ENCODE measurements around the gene TMEM271.

Gene TMEM271

GRCh38 chr4:576991-577498, 950 bp upstream of the TMEM271 start:
- Histone ChIP-seq H3K27ac (ENCODE audit: low read depth, low read length, severe bottlenecking) (no peak overlapping the region), H3K9me3 (ENCODE audit: control insufficient read depth, low read length) (no peaks in the 10 kb centered on the region), H3K4me1 (ENCODE audit: control insufficient read depth, insufficient read depth, low read length, poor library complexity, severe bottlenecking) (peaks cover 13% of the 10 kb centered on the region), H3K36me3 (ENCODE audit: control insufficient read depth, insufficient read depth, low read length) (no peaks in the 10 kb centered on the region), H3K4me3 (ENCODE audit: extremely low read depth, insufficient read depth, low read length, poor library complexity, severe bottlenecking) (peak overlapping the region; percentile 30)
- 0 to 2% methylated on average over 16 to 24 of the region's 37 CpGs for WGBS, 2 experiments (ENCODE audit: insufficient coverage in 2 of 2)

- 1% methylated on average over 73 to 108 of the region's 127 CpGs for WGBS, 2 experiments (ENCODE audit: insufficient coverage in 2 of 2)
- Histone ChIP-seq H3K9me3 (ENCODE audit: control insufficient read depth, low read length) (no peaks in the 10 kb centered on the region), H3K36me3 (ENCODE audit: control insufficient read depth, insufficient read depth, low read length) (no peaks in the 10 kb centered on the region), H3K4me1 (ENCODE audit: control insufficient read depth, insufficient read depth, low read length, poor library complexity, severe bottlenecking) (peaks cover 13% of the 10 kb centered on the region), H3K4me3 (ENCODE audit: extremely low read depth, insufficient read depth, low read length, poor library complexity, severe bottlenecking) (no peak overlapping the region), H3K27ac (ENCODE audit: low read depth, low read length, severe bottlenecking) (no peak overlapping the region)
Observed at GRCh38 chr4:575281-576141, 584 bp downstream of the TMEM271 start.

- no peak overlapping the region for H3K27ac ChIP-seq (ENCODE audit: low read depth, low read length, severe bottlenecking)
- WGBS, 2 experiments (ENCODE audit: insufficient coverage in 2 of 2), result 11 to 12% methylated on average over 53 to 57 of the region's 68 CpGs
- H3K9me3 ChIP-seq (ENCODE audit: control insufficient read depth, low read length), result no peaks in the 10 kb centered on the region
- H3K4me3 ChIP-seq (ENCODE audit: extremely low read depth, insufficient read depth, low read length, poor library complexity, severe bottlenecking), result peak overlapping the region; percentile 2
- H3K4me1 ChIP-seq (ENCODE audit: control insufficient read depth, insufficient read depth, low read length, poor library complexity, severe bottlenecking), result peaks cover 13% of the 10 kb centered on the region
- H3K36me3 ChIP-seq (ENCODE audit: control insufficient read depth, insufficient read depth, low read length), result no peaks in the 10 kb centered on the region
Observed at GRCh38 chr4:574346-575161, 1.5 kb downstream of the TMEM271 start.

GRCh38 chr4:573122-573892, 2.8 kb downstream of the TMEM271 start:
- WGBS, 2 experiments (ENCODE audit: insufficient coverage in 2 of 2), result 62 to 63% methylated on average over 6 to 7 of the region's 8 CpGs
- Histone ChIP-seq H3K4me1 (ENCODE audit: control insufficient read depth, insufficient read depth, low read length, poor library complexity, severe bottlenecking) (peaks cover 13% of the 10 kb centered on the region), H3K36me3 (ENCODE audit: control insufficient read depth, insufficient read depth, low read length) (no peaks in the 10 kb centered on the region), H3K9me3 (ENCODE audit: control insufficient read depth, low read length) (no peaks in the 10 kb centered on the region), H3K27ac (ENCODE audit: low read depth, low read length, severe bottlenecking) (no peak overlapping the region), H3K4me3 (ENCODE audit: extremely low read depth, insufficient read depth, low read length, poor library complexity, severe bottlenecking) (no peak overlapping the region)

GRCh38 chr4:572594-572993, 3.5 kb downstream of the TMEM271 start:
- Histone ChIP-seq H3K4me3 (ENCODE audit: extremely low read depth, insufficient read depth, low read length, poor library complexity, severe bottlenecking) (no peak overlapping the region), H3K9me3 (ENCODE audit: control insufficient read depth, low read length) (no peaks in the 10 kb centered on the region), H3K36me3 (ENCODE audit: control insufficient read depth, insufficient read depth, low read length) (no peaks in the 10 kb centered on the region), H3K27ac (ENCODE audit: low read depth, low read length, severe bottlenecking) (no peak overlapping the region), H3K4me1 (ENCODE audit: control insufficient read depth, insufficient read depth, low read length, poor library complexity, severe bottlenecking) (peaks cover 7% of the 10 kb centered on the region)
- WGBS, 2 experiments (ENCODE audit: insufficient coverage in 2 of 2), result 77 to 83% methylated on average over 5 of the region's 6 CpGs

GRCh38 chr4:571838-572572, 4.1 kb downstream of the TMEM271 start:
- no peak overlapping the region for H3K27ac ChIP-seq (ENCODE audit: low read depth, low read length, severe bottlenecking)
- no peaks in the 10 kb centered on the region for H3K9me3 ChIP-seq (ENCODE audit: control insufficient read depth, low read length)
- H3K36me3 ChIP-seq (ENCODE audit: control insufficient read depth, insufficient read depth, low read length), result no peaks in the 10 kb centered on the region
- H3K4me1 ChIP-seq (ENCODE audit: control insufficient read depth, insufficient read depth, low read length, poor library complexity, severe bottlenecking), result peaks cover 2% of the 10 kb centered on the region
- no peak overlapping the region for H3K4me3 ChIP-seq (ENCODE audit: extremely low read depth, insufficient read depth, low read length, poor library complexity, severe bottlenecking)
- WGBS, 2 experiments (ENCODE audit: insufficient coverage in 2 of 2), result 78 to 82% methylated on average over 20 to 27 of the region's 29 CpGs

GRCh38 chr4:570754-571153, 5.3 kb downstream of the TMEM271 start:
- Histone ChIP-seq H3K4me3 (ENCODE audit: extremely low read depth, insufficient read depth, low read length, poor library complexity, severe bottlenecking) (no peak overlapping the region), H3K27ac (ENCODE audit: low read depth, low read length, severe bottlenecking) (no peak overlapping the region), H3K4me1 (ENCODE audit: control insufficient read depth, insufficient read depth, low read length, poor library complexity, severe bottlenecking) (peaks cover 2% of the 10 kb centered on the region), H3K36me3 (ENCODE audit: control insufficient read depth, insufficient read depth, low read length) (no peaks in the 10 kb centered on the region), H3K9me3 (ENCODE audit: control insufficient read depth, low read length) (peaks cover 4% of the 10 kb centered on the region)
- 78 to 83% methylated on average over 9 to 10 of the region's 11 CpGs for WGBS, 2 experiments (ENCODE audit: insufficient coverage in 2 of 2)

GRCh38 chr4:569958-570667, 6.0 kb downstream of the TMEM271 start:
- Histone ChIP-seq H3K27ac (ENCODE audit: low read depth, low read length, severe bottlenecking) (no peak overlapping the region), H3K4me3 (ENCODE audit: extremely low read depth, insufficient read depth, low read length, poor library complexity, severe bottlenecking) (no peak overlapping the region), H3K36me3 (ENCODE audit: control insufficient read depth, insufficient read depth, low read length) (no peaks in the 10 kb centered on the region), H3K9me3 (ENCODE audit: control insufficient read depth, low read length) (peaks cover 4% of the 10 kb centered on the region), H3K4me1 (ENCODE audit: control insufficient read depth, insufficient read depth, low read length, poor library complexity, severe bottlenecking) (peaks cover 2% of the 10 kb centered on the region)
- 80 to 81% methylated on average over 7 to 11 of the region's 17 CpGs for WGBS, 2 experiments (ENCODE audit: insufficient coverage in 2 of 2)

- H3K36me3 ChIP-seq (ENCODE audit: control insufficient read depth, insufficient read depth, low read length), result no peaks in the 10 kb centered on the region
- 79 to 82% methylated on average over 2 of the region's 5 CpGs for WGBS, 2 experiments (ENCODE audit: insufficient coverage in 2 of 2)
- no peak overlapping the region for H3K27ac ChIP-seq (ENCODE audit: low read depth, low read length, severe bottlenecking)
- H3K9me3 ChIP-seq (ENCODE audit: control insufficient read depth, low read length), result peaks cover 4% of the 10 kb centered on the region
- H3K4me3 ChIP-seq (ENCODE audit: extremely low read depth, insufficient read depth, low read length, poor library complexity, severe bottlenecking), result no peak overlapping the region
- no peaks in the 10 kb centered on the region for H3K4me1 ChIP-seq (ENCODE audit: control insufficient read depth, insufficient read depth, low read length, poor library complexity, severe bottlenecking)
Observed at GRCh38 chr4:568962-569361, 7.1 kb downstream of the TMEM271 start.

Measured in mesodermal cell (in vitro differentiated cells).